Fibroblast of lung (primary cell): ENCODE measurements around the gene KLHL33. TPM values are rescaled to one million over a fixed set of nuclear protein-coding genes. Genes with fewer than 3 reads are reported as not detected.

Source experiments
- DNase-seq, 2 donors: peaks; one replicate each; pipeline versions ENCODE4 v3.0.0 to v3.0.0-alpha.2; 2010; ENCODE audit warnings: low read depth in 2 of 2
- H2AFZ ChIP-seq: 2 replicates; pipeline ENCODE4 v1.5.1; 2012; ENCODE audit warnings: low read length, control low read depth, inconsistent platforms
- H3K27ac ChIP-seq: 2 replicates; pipeline ENCODE4 v1.5.1; 2011; ENCODE audit warnings: low read length, control low read depth; ENCODE audit not compliant: insufficient read depth
- H3K27me3 ChIP-seq: 2 replicates; pipeline ENCODE4 v1.5.1; 2011; ENCODE audit warnings: mild to moderate bottlenecking, low read length; ENCODE audit not compliant: control insufficient read depth, insufficient read depth
- H3K36me3 ChIP-seq: 2 replicates; pipeline ENCODE4 v1.5.1; 2011; ENCODE audit warnings: low read length; ENCODE audit not compliant: control insufficient read depth, insufficient read depth
- H3K4me1 ChIP-seq: 2 replicates; pipeline ENCODE4 v1.5.1; 2011; ENCODE audit warnings: low read length; ENCODE audit not compliant: control insufficient read depth, insufficient read depth; ENCODE audit errors: extremely low read depth
- H3K4me2 ChIP-seq: 2 replicates; pipeline ENCODE4 v1.5.1; 2011; ENCODE audit warnings: low read length, control low read depth; ENCODE audit not compliant: insufficient read depth; ENCODE audit errors: extremely low read depth
- H3K4me3 ChIP-seq, 4 experiments: fragments of 200-600 bp in 1 of 4; sonication (generic) in 1 of 4; replicated peaks in 1 of 4; 2 replicates each; pipeline ENCODE4 v1.5.1; 2011 to 2016; ENCODE audit warnings: low read length in 4 of 4, low read depth in 3 of 4, mild to moderate bottlenecking in 3 of 4, control low read depth in 2 of 4, inconsistent platforms in 1 of 4, mixed read lengths in 1 of 4; ENCODE audit not compliant: insufficient read depth in 1 of 4; ENCODE audit errors: control extremely low read depth in 1 of 4
- H3K79me2 ChIP-seq: 2 replicates; pipeline ENCODE4 v1.5.1; 2012; ENCODE audit warnings: mild to moderate bottlenecking, low read length, inconsistent platforms; ENCODE audit not compliant: control insufficient read depth, insufficient read depth
- H3K9ac ChIP-seq: 2 replicates; pipeline ENCODE4 v1.5.1; 2011; ENCODE audit warnings: mild to moderate bottlenecking, low read length, control low read depth; ENCODE audit not compliant: insufficient read depth
- H3K9me3 ChIP-seq: 2 replicates; pipeline ENCODE4 v1.5.1; 2012; ENCODE audit warnings: low read depth, low read length; ENCODE audit not compliant: control insufficient read depth, insufficient read depth
- H4K20me1 ChIP-seq: 2 replicates; pipeline ENCODE4 v1.5.1; 2011; ENCODE audit warnings: low read length; ENCODE audit not compliant: control insufficient read depth, insufficient read depth; ENCODE audit errors: extremely low read depth
- EZH2 ChIP-seq: IDR thresholded peaks from 2 replicates; pipeline ENCODE4 v1.5.1; 2012; ENCODE audit warnings: low read length, control low read depth, mild to moderate bottlenecking; ENCODE audit errors: missing control alignments
- polyA plus RNA-seq, 2 donors: library from polyadenylated mRNA; depleted of rRNA in 1 of 2; stranded (reverse) in 1 of 2; unstranded in 1 of 2; fragments of >200 nt; gene quantifications; 2 replicates each; pipeline ENCODE4 v1.2.1, GENCODE V29; 2011 to 2012; ENCODE audit warnings: missing spikeins in 1 of 2
- total RNA-seq: library from RNA; depleted of rRNA; stranded (reverse); fragments of >200 nt; gene quantifications from 2 replicates; pipeline ENCODE4 v1.2.1, GENCODE V29; 2014
- TF ChIP-seq, protein P1 (sequence below), 2 donors: IDR thresholded peaks in 1 of 2; conservative IDR thresholded peaks in 1 of 2; 1 replicate in 1 of 2; 2 replicates in 1 of 2; pipeline ENCODE4 v1.5.1; 2011 to 2012; ENCODE audit warnings: low read length in 2 of 2, control low read depth in 1 of 2, inconsistent platforms in 1 of 2, low read depth in 1 of 2, mild to moderate bottlenecking in 1 of 2

KLHL33 gene
- total and polyA plus RNA-seq, 2 donors (not counting 1 experiment from before 2014, with no cell fraction given): 0.17 to 1.5 TPM

DNA sequence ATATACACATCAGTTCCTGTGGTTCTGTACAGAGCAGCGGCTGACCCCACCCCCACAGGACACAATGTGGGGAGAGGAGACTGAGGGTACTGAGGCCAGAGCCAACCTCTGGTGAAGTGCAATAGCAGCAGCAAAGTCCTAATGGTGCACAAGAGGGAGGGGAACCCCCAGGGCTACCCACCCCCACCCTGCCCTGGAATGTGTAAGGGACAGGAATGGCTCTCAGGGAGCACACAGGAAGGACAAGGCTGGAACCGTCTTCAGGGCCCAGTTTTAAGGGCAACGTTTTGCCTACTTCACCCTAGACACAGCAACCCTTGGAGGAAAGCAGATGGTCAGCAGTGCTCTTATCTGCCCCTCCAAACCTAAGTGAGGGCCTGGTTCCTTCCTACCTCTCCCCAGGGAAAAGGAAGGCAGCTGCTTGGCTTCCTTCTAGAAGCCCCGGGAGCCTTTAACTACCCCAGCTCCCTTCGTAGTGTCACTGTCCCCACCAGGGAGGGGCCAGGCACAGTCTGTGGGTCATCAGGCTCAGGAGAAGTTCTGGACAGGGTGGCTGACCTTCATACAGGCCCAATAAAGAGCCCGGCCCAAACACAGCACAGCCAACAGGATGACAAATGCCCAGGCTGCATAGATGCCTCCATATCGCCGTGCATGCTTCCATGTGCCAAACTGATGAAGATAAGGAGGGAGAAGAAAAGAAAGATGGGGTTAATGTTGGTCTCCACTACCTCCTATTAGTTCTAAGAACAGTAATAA is 22.2 kb upstream of the KLHL33 start:
- no peak overlapping the region for H3K4me3 ChIP-seq
- no peaks in the 10 kb centered on the region for H3K9me3 ChIP-seq
- no peak overlapping the region for H3K4me2 ChIP-seq
- no peak for DNase-seq
- no peaks in the 10 kb centered on the region for H3K27me3 ChIP-seq
- H3K9ac ChIP-seq: no peak overlapping the region
- H4K20me1 ChIP-seq: no peaks in the 10 kb centered on the region
- H3K27ac ChIP-seq: no peak overlapping the region
- H3K36me3 ChIP-seq: peaks cover 17% of the 10 kb centered on the region
- peaks cover 7% of the 10 kb centered on the region for H3K4me1 ChIP-seq
- TF ChIP-seq, protein P1, sequence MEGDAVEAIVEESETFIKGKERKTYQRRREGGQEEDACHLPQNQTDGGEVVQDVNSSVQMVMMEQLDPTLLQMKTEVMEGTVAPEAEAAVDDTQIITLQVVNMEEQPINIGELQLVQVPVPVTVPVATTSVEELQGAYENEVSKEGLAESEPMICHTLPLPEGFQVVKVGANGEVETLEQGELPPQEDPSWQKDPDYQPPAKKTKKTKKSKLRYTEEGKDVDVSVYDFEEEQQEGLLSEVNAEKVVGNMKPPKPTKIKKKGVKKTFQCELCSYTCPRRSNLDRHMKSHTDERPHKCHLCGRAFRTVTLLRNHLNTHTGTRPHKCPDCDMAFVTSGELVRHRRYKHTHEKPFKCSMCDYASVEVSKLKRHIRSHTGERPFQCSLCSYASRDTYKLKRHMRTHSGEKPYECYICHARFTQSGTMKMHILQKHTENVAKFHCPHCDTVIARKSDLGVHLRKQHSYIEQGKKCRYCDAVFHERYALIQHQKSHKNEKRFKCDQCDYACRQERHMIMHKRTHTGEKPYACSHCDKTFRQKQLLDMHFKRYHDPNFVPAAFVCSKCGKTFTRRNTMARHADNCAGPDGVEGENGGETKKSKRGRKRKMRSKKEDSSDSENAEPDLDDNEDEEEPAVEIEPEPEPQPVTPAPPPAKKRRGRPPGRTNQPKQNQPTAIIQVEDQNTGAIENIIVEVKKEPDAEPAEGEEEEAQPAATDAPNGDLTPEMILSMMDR (conservative IDR thresholded peaks at IDR 0.05 in 1 of 2, IDR thresholded peaks at IDR 0.05 in 1 of 2; ENCODE audit: low read depth in 1 of 2, low read length in 2 of 2): no peak
- no peak for TF ChIP-seq EZH2
- H3K79me2 ChIP-seq: peaks cover 51% of the 10 kb centered on the region
- H2AFZ ChIP-seq: no peak overlapping the region

DNA sequence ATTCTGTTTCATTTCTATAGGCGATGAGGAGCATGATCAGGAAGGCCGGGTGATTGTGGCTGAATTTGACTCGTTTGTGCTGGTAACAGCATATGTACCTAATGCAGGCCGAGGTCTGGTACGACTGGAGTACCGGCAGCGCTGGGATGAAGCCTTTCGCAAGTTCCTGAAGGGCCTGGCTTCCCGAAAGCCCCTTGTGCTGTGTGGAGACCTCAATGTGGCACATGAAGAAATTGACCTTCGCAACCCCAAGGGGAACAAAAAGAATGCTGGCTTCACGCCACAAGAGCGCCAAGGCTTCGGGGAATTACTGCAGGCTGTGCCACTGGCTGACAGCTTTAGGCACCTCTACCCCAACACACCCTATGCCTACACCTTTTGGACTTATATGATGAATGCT is 21.0 kb upstream of the KLHL33 start:
- H3K9ac ChIP-seq: no peak overlapping the region

More for the DNA sequence above, 21.0 kb upstream of the KLHL33 start:
- H2AFZ ChIP-seq: no peak overlapping the region
- H3K36me3 ChIP-seq: peaks cover 17% of the 10 kb centered on the region
- H3K4me2 ChIP-seq: peak overlapping the region; percentile 97
- peak overlapping the region; percentile 99 for H3K27ac ChIP-seq
- H3K79me2 ChIP-seq: peaks cover 54% of the 10 kb centered on the region
- no peaks in the 10 kb centered on the region for H3K9me3 ChIP-seq
- TF ChIP-seq, protein P1 (conservative IDR thresholded peaks at IDR 0.05 in 1 of 2, IDR thresholded peaks at IDR 0.05 in 1 of 2; ENCODE audit: low read depth in 1 of 2, low read length in 2 of 2): no peak
- TF ChIP-seq EZH2: no peak
- no peaks in the 10 kb centered on the region for H3K27me3 ChIP-seq
- H3K4me3 ChIP-seq: peak overlapping the region in 1 of 4 experiments; percentile 88
- H3K4me1 ChIP-seq: peaks cover 7% of the 10 kb centered on the region
- no peak for DNase-seq
- no peaks in the 10 kb centered on the region for H4K20me1 ChIP-seq
